A673 (cell line): ENCODE measurements around the gene TMEM178B.

Source experiments
- EZH2 ChIP-seq: fragments of 200-600 bp; sonication (generic); IDR thresholded peaks from 2 replicates; pipeline ENCODE4 v1.6.1; 2017; ENCODE audit warnings: borderline replicate concordance, low read depth, mild to moderate bottlenecking, mixed read lengths, antibody characterized with exemption, low read length; ENCODE audit not compliant: poor library complexity, severe bottlenecking
- TF ChIP-seq, protein P1 (sequence below): fragments of 300-800, 200-600 bp; sonication (generic); conservative IDR thresholded peaks from 2 replicates; pipeline ENCODE4 v1.5.1; 2017; ENCODE audit warnings: low read depth, mild to moderate bottlenecking, antibody characterized with exemption, low read length, moderate library complexity, mixed read lengths

DNA sequence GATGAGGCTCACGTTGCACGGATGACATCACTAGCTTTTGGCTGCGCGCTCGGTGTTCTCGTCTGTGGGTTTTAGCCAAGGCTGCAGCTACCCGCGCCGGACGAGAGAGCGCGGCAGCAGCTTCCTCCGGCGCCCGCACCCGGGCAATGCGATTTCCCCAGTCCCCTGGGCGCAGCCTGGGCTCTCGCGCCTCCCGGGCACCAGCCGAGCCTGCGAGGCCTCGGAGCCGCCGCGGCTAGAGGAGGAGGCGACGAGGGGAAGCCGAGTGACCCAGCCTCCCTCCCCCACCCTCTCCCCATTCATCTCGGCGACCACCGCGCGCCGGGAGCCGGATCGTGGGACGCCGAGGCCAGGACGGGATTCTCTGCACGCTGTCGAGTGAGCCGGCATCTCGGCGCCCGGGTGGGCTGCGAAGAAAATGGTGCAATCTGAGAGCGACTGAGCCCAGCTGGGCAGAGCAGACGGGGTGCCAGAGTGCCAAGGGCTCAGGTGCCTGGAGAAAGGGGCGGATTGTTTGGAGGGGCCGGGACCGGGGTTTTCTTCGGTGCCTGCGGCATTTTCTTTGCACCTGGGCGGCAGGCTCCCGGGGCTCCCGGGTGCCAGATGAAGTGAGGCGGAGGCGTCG lies 1.2 kb upstream of the TMEM178B start:
- TF ChIP-seq, protein P1, sequence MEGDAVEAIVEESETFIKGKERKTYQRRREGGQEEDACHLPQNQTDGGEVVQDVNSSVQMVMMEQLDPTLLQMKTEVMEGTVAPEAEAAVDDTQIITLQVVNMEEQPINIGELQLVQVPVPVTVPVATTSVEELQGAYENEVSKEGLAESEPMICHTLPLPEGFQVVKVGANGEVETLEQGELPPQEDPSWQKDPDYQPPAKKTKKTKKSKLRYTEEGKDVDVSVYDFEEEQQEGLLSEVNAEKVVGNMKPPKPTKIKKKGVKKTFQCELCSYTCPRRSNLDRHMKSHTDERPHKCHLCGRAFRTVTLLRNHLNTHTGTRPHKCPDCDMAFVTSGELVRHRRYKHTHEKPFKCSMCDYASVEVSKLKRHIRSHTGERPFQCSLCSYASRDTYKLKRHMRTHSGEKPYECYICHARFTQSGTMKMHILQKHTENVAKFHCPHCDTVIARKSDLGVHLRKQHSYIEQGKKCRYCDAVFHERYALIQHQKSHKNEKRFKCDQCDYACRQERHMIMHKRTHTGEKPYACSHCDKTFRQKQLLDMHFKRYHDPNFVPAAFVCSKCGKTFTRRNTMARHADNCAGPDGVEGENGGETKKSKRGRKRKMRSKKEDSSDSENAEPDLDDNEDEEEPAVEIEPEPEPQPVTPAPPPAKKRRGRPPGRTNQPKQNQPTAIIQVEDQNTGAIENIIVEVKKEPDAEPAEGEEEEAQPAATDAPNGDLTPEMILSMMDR, result no peak
- peak; percentile 80 for TF ChIP-seq EZH2
